Right renal pelvis (tissue), 4 donors: ENCODE data around the gene SLC35G3. TPM values are rescaled to one million over a fixed set of nuclear protein-coding genes. Genes with fewer than 3 reads are reported as not detected.
"Not testable (repeated sequence)": the region's sequence is repeated elsewhere in the genome, so short reads cannot be mapped to it uniquely, and the experiment has no call there.

Experiments used
- DNase-seq, 4 donors: peaks; one replicate each; pipeline ENCODE4 v3.0.0-alpha.2; 2013; ENCODE audit warnings: low read depth in 4 of 4, low spot score in 3 of 4, missing footprints in 1 of 4
- polyA plus RNA-seq, 4 donors: library from polyadenylated mRNA; unstranded; fragments of 120-200 nt; gene quantifications; one replicate each; pipeline ENCODE4 v1.2.1, GENCODE V29; 2013; ENCODE audit not compliant: insufficient read length in 4 of 4

The SLC35G3 gene
- polyA plus RNA-seq, 4 donors: 0.09 TPM; not detected in 3

GRCh38 chr17:35213412-35213940 is 19.3 kb upstream of the SLC35G3 start:
- no peak for DNase-seq

DNA sequence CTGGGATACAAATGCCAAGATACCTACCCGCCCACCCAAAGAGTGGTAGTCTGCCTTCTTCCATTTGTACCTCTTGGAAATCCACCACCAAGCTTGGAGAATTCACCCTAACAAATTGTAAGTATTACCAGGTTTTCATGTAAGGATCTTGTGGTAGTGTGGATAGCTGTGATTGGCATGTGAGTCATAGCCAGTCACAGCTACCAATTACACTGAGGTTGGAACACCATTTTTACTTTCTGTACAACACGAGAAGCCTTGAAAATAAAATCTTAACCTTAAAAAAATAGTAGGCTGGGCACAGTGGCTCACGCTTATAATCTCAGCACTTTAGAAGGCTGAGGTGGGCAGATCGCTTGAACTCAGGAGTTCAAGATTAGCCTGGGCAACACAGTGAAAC is 18.5 kb upstream of the SLC35G3 start:
- no peak for DNase-seq

DNA sequence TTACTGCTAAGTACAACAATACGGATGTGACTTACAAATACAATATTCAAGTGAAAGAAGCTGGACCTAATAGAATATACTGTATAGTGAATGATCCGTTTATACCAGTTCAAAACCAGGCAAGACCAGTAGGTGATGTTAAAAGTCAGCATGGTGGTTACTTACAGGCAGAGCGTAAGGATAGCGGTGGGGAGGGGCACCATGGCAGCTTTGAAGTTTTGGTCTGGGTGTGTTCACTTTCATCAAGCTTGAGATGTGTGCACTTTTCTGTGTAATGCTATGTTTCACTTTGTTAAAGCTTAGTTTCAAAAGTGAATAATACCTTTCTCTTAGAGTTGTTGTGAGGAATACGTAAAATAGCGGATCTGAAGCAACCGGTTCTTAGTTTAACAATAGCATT is 16.5 kb upstream of the SLC35G3 start:
- no peak for DNase-seq

DNA sequence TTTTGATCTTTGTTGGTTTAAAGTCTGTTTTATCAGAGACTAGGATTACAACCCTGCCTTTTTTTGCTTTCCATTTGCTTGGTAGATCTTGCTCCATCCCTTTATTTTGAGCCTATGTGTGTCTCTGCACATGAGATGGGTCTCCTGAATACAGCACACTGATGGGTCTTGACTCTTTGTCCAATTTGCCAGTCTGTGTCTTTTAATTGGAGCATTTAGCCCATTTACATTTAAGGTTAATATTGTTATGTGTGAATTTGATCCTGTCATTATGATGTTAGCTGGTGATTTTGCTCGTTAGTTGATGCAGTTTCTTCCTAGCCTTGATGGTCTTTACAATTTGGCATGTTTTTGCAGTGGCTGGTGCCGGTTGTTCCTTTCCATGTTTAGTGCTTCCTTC is 8.4 kb upstream of the SLC35G3 start:
- not testable (repeated sequence) for DNase-seq

DNA sequence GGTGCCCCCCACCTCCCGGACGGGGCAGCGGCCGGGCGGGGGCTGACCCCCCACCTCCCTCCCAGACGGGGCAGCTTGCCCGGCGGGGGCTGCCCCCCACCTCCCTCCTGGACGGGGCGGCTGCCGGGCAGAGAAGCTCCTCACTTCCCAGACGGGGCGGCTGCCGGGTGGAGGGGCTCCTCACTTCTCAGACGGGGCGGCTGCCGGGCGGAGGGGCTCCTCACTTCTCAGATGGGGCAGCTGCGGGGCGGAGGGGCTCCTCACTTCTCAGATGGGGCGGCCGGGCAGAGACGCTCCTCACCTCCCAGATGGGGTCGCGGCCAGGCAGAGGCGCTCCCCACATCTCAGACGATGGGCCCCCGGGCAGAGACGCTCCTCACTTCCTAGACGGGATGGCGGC is 869 bp upstream of the SLC35G3 start:
- DNase-seq: not testable (repeated sequence)

DNA sequence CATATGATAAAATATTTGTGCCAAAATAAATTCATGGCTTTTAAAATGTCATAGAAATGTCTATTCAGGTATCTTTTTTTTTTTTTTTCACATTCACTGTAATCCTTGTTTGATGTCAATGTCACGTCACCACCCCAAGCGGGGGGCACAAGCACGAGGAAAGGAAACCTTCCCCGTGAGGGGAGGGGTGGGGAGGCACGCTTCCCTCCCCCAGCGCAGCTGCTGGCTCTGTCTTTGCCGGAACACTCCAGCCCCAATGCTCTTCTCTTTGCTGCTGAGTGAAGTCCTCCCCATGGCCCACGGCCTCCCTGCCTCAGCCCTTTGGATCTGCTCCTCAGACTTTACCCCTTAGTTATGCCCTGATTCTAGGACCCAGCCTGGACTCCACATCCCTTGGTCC is 1.5 kb downstream of the SLC35G3 start:
- DNase-seq: no peak

DNA sequence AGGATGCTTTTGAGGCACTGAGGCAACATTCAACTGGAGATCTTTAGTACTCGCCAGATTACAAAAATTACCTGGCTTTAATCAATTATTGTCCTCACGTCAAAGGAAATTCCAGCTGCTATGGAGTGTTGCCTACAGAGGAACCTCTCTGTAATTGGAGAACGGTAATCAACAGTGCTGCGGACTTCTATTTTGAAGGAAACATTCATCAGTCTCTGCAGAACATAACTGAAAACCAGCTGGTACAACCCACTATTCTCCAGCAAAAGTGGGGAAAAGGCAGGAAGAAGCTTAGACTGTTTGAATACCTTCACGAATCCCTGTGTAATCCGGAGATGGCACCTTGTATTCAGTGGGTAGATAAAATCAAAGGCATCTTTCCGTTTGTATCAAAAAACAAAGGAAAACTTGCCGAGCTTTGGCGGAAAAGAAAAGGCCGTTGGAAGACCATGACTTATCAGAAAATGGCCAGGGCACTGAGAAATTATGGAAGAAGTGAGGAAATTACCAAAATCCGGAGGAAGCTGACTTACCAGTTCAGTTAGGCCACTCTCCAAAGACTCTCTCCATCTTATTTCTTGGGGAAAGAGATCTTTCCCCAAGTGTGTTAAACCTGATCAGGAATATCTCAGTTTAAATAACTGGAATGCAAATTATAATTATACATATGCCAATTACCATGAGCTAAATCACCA is 3.0 kb downstream of the SLC35G3 start:
- DNase-seq: no peak

DNA sequence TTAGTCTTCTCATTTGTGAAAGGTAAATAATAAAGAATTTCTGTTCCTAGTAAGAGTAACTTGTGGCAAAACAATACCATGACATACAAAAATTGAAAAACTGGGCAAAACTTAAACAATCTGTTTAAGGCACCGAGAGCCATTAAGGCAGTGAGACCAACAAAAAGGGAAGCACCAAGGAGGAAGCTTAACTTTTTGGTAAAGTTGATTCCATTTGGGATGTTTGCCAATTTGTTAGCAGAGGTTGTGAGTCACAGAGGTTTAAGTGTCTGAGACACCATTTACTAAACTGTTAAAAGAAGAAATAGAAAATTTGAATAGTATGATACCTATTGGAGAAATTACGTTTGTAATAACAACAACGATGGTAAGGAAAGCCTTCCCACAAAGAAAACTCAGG is 4.9 kb downstream of the SLC35G3 start:
- DNase-seq: no peak

DNA sequence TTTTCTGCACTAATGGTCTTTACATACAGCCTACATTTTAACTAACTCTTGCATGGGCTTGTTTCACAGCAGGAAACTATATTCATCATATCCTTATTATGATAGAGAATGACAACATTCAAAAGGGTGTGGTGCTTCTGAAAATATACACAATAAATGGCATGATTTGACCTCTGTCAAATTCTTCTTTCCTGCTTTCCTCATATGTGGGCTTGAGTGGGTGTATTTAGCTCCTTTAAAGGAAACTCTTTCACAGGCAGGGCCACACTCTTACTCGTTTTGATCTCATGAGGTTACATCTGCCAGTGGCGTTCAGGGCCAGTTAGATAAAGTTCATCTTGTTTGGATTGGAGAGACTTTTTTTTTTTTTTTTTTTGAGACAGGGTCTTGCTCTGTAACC is 6.1 kb downstream of the SLC35G3 start:
- no peak for DNase-seq

DNA sequence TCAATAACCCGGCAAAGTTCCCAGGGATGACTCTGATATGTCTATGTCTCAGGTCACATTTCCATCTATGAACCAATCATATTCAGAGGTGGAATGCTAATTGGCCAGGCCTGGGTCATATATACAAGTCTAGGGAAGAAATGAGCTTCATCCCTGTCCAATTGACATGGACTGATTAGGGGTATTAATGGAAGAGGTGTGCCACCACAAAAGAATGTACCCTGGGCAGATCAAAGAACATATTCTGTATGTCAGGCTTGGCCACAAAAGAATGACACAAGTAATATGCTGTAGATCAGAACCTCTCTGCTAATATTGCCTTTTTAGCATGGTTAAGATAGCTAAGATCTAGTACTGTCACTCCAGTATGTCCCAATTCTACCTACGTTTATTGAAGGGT is 6.7 kb downstream of the SLC35G3 start:
- DNase-seq: no peak

DNA sequence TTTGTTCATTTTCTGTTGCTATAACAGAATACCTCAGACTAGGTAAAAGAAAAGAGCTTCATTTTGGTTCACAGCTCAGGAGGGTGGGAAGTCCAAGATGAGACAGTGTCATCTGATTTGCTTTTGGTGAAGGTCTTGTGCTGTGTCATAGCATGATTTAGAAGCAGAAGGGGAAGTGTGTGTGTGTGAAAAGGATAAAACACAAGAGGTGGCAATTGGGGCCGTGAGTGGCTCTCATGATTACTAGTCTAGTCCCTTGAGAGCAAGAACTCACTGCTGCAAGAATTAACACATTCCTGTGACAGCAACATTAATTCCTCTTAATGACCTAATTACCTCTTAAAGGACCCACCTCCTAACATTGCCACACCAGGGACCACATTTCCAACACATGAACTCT is 8.3 kb downstream of the SLC35G3 start:
- DNase-seq: no peak

- DNase-seq: no peak
Measured at GRCh38 chr17:35184274-35184673, 9.9 kb downstream of the SLC35G3 start.

DNA sequence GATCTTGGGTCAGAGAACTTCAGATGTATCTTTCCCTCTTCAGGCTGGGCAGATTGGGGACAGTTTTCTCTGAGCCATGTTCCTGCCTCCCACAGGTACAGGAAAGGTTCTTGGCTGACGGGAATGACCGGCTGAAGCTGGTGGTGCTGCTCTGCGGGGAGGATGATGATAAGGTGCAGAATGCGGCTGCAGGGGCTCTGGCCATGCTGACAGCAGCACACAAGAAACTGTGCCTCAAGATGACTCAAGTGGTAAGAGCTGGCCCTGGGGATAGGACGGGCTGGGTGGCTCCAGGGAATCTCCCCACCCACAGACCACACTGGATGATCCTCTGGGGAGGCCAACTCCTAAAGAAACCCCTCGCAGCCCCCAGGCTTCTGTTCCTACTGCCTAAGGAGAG is 10.9 kb downstream of the SLC35G3 start:
- no peak for DNase-seq

DNA sequence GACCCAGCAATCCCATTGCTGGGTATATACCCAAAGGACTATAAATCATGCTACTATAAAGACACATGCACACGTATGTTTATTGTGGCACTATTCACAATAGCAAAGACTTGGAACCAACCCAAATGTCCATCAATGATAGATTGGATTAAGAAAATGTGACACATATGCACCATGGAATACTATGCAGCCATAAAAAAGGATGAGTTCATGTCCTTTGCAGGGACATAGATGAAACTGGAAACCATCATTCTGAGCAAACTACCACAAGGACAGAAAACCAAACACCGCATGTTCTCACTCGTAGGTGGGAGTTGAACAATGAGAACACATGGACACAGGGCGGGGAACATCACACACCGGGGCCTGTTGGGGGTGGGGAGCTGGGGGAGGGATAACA is 14.8 kb downstream of the SLC35G3 start:
- DNase-seq: not testable (repeated sequence)

DNA sequence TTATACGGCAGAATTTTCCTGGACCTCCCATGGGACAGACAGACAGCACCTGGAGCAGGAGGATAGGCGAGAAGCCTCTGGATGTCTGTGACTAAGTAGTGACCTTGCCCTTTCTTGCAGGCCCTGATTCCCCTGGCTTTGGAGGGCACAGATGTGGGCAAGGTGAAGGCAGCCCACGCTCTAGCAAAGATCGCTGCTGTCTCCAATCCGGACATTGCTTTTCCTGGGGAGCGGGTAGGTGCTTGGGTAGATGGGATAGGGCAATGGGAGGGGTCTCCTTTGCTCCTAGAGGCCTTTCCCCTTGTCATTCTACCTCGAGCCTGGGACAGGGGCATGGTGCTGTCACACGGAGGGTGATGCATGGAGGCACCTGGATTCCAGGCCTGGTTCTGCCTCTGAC is 17.3 kb downstream of the SLC35G3 start:
- no peak for DNase-seq

DNA sequence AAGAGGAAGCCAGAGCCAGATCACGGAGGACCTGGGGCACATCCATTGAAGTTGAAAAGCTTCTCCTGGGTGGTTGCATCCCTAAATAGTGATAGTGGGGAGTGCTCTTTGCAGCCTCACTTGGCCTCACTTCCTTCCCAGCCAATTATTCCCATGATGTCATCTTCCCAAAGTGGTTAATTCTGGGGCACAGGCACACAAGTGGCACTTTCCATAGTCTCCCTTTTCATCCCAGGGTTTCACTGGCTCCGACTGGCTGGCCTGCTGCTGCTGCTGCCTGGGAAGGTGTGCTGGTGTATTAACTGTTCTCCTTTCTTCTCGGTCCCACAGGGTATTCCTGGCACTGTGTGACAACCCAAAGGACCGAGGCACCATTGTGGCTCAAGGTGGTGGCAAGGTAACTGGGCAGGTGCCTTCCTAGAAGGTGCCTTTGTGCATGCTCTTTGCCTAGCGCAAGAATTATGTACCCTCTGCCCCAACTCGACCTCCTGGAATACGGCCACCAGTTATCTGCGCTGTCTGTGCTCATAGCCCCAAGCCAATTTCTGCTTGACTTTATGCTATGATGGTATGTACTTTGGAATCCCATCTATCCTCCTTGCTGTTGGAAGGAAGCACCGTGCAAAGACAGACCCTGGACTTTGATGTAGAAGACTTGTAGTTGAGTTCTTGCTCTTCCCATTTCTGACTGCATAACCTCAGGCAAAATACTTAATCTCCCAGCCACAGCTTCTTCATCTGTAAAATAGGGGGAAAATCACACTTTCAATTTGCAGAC is 18.4 kb downstream of the SLC35G3 start:
- no peak for DNase-seq

DNA sequence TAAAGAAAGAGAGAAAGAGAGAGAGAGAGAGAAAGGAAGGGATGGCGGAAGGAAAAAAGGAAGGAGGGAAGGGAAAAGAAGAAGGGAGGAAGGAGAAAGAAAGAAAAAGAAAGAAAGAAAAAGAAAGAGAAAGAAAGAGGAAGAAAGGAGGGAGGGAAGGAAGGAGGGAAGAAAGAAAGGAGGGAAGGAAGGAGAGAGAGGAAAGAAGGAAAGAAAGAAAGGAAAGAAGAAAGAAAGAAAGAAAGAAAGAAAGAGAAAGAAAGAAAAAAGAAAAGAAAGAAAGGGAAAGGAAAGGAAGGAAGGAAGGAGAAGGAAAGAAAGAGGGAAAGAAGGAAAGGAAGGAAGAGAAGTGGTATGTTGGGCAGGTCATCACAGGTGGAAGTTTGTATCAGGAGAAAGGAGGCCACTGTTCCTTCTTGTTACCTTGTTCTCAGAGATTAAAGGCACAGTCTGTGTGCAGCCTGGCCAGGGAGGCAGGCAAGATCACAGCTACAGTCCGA is 19.3 kb downstream of the SLC35G3 start:
- no peak for DNase-seq

- DNase-seq: not testable (repeated sequence)
Measured at GRCh38 chr17:35172321-35172720, 21.9 kb downstream of the SLC35G3 start.

DNA sequence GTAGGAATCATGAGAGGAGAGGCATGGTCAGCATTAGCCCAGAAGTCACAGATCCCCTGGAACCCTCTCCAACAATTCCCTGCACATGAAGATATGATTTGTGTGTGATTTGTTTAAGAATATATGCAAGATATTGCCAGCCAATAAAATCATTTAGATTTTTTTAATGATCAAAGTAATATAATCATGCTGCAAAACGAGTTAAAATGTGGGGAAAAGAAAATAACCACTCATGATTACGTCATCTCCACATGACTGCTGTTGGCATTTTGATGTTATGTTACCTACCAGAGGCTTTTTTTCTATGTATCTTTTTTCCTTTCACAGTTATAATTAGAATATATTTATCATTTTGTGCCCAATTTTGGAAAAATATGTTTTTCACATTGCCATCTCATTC is 22.4 kb downstream of the SLC35G3 start:
- no peak for DNase-seq

GRCh38 chr17:35170968-35171771 is 23.0 kb downstream of the SLC35G3 start:
- DNase-seq: no peak

DNA sequence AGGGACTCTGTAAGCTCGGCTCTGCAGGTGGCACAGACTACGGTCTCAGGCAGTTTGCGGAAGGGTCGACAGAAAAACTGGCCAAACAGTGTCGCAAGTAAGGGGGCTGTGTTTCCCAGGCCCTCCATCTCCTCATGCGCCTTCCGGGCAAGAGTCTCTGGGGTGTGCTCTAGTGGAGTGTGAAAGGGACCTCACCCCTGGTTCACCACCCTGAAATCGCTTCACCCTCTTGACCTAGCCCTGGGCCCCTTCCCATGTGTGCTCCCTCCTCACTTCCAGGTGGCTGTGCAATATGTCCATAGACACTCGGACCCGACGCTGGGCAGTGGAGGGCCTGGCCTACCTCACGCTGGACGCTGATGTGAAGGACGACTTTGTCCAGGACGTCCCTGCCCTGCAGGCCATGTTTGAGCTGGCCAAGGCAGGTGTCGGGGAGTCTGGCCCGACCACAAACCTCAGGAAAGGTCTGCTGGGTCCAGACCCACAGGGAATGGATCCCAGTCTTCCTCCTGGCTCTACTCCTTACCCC is 24.3 kb downstream of the SLC35G3 start:
- DNase-seq: no peak
